HepG2 (cell line): ENCODE data around the gene KCNMB2.

Experiments used
- GABPB1 ChIP-seq: IDR thresholded peaks from 2 replicates; pipeline ENCODE4 v1.6.1; 2016; ENCODE audit warnings: mild to moderate bottlenecking, missing genetic modification reagents, moderate library complexity, missing compliant biosample characterization
- IRF2 ChIP-seq: IDR thresholded peaks from 2 replicates; pipeline ENCODE4 v1.6.1; 2018; ENCODE audit warnings: missing genetic modification reagents, missing compliant biosample characterization
- ISL2 ChIP-seq: sonication (generic); formaldehyde crosslinking; IDR thresholded peaks from 2 replicates; pipeline ENCODE4 v1.5.0; 2020; ENCODE audit warnings: missing genetic modification reagents
- ZNF513 ChIP-seq: sonication (generic); formaldehyde crosslinking; conservative IDR thresholded peaks from 2 replicates; pipeline ENCODE4 v1.5.0; 2020; ENCODE audit warnings: missing genetic modification reagents
- TF ChIP-seq, protein P1 (sequence below), 2 experiments: IDR thresholded peaks; 2 replicates each; pipeline ENCODE4 v1.6.1; 2011 to 2012; ENCODE audit warnings: low read length in 2 of 2, borderline replicate concordance in 1 of 2, low read depth in 1 of 2, mild to moderate bottlenecking in 1 of 2, moderate library complexity in 1 of 2
- TF ChIP-seq, protein P2 (sequence below): IDR thresholded peaks from 2 replicates; pipeline ENCODE4 v1.6.1; 2012; ENCODE audit warnings: inconsistent platforms

- no peak for TF ChIP-seq ISL2 (CRISPR knock-in tag)
- no peak for TF ChIP-seq ZNF513 (CRISPR knock-in tag)
- no peak for TF ChIP-seq IRF2 (CRISPR knock-in tag)
- TF ChIP-seq, protein P1, sequence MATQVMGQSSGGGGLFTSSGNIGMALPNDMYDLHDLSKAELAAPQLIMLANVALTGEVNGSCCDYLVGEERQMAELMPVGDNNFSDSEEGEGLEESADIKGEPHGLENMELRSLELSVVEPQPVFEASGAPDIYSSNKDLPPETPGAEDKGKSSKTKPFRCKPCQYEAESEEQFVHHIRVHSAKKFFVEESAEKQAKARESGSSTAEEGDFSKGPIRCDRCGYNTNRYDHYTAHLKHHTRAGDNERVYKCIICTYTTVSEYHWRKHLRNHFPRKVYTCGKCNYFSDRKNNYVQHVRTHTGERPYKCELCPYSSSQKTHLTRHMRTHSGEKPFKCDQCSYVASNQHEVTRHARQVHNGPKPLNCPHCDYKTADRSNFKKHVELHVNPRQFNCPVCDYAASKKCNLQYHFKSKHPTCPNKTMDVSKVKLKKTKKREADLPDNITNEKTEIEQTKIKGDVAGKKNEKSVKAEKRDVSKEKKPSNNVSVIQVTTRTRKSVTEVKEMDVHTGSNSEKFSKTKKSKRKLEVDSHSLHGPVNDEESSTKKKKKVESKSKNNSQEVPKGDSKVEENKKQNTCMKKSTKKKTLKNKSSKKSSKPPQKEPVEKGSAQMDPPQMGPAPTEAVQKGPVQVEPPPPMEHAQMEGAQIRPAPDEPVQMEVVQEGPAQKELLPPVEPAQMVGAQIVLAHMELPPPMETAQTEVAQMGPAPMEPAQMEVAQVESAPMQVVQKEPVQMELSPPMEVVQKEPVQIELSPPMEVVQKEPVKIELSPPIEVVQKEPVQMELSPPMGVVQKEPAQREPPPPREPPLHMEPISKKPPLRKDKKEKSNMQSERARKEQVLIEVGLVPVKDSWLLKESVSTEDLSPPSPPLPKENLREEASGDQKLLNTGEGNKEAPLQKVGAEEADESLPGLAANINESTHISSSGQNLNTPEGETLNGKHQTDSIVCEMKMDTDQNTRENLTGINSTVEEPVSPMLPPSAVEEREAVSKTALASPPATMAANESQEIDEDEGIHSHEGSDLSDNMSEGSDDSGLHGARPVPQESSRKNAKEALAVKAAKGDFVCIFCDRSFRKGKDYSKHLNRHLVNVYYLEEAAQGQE (IDR thresholded peaks at IDR 0.05; ENCODE audit: borderline replicate concordance in 1 of 2, low read depth in 1 of 2, low read length in 2 of 2): no peak
- no peak for TF ChIP-seq GABPB1 (CRISPR knock-in tag)
- TF ChIP-seq, protein P2, sequence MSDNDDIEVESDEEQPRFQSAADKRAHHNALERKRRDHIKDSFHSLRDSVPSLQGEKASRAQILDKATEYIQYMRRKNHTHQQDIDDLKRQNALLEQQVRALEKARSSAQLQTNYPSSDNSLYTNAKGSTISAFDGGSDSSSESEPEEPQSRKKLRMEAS: no peak
Observed at GRCh38 chr3:178560759-178561158, 24.5 kb downstream of the KCNMB2 start.
